Activated CD4-positive, alpha-beta T cell treated with anti-CD3 and anti-CD28 coated beads, Interleukin-2, amount 10 ng/mL, durations not matched to agents 24 days and 14 days (primary cell): ENCODE data around the gene JAML. TPM values are rescaled to one million over a fixed set of nuclear protein-coding genes. Genes with fewer than 3 reads are reported as not detected.

Experiments
- DNase-seq: peaks from one replicate; pipeline ENCODE4 v3.0.0; 2022
- H3K27ac Mint-ChIP-seq: one replicate; pipeline ENCODE4 v1.8.0; 2022; ENCODE audit warnings: mild to moderate bottlenecking, mixed read lengths
- H3K27me3 Mint-ChIP-seq: one replicate; pipeline ENCODE4 v1.8.0; 2022; ENCODE audit warnings: mixed read lengths
- H3K36me3 Mint-ChIP-seq: one replicate; pipeline ENCODE4 v1.8.0; 2022; ENCODE audit warnings: low read depth, mild to moderate bottlenecking, mixed read lengths
- H3K4me1 Mint-ChIP-seq: one replicate; pipeline ENCODE4 v1.8.0; 2021; ENCODE audit warnings: mixed read lengths
- H3K4me3 Mint-ChIP-seq: one replicate; pipeline ENCODE4 v1.8.0; 2022; ENCODE audit warnings: mild to moderate bottlenecking, moderate library complexity, mixed read lengths
- H3K9me3 Mint-ChIP-seq: one replicate; pipeline ENCODE4 v1.8.0; 2021; ENCODE audit warnings: mixed read lengths
- intact Hi-C: fragments of 100-400 bp; cut with micrococcal nuclease; formaldehyde crosslinking; loops from one replicate; pipeline ENCODE4 v1.15.1; 2023
- total RNA-seq: library from RNA; stranded (reverse); gene quantifications from 2 replicates; pipeline ENCODE4 v1.2.3, GENCODE V29; 2022

JAML gene
- total RNA-seq, 1 donor from 2014 or later, result 318 TPM

GRCh38 chr11:118145285-118146227, 79.3 kb downstream of the JAML start:
- intact Hi-C loops, result loop anchor here (1.0 to 5.0 kb wide), 6 partner anchors 26 to 466 kb away; partner anchors contain the start of genes CD3D and CD3G
- Mint-ChIP-seq H3K27me3 (peaks cover 73% of the 10 kb centered on the region), H3K27ac (peak overlapping the region; percentile 38), H3K4me3 (peak overlapping the region; percentile 86), H3K9me3 (no peaks in the 10 kb centered on the region), H3K36me3 (no peaks in the 10 kb centered on the region), H3K4me1 (peaks cover 19% of the 10 kb centered on the region)
- DNase-seq, result peak; percentile 97

GRCh38 chr11:118144301-118145268, 80.2 kb downstream of the JAML start:
- no peak for DNase-seq
- Mint-ChIP-seq H3K27me3 (peaks cover 72% of the 10 kb centered on the region), H3K36me3 (no peaks in the 10 kb centered on the region), H3K4me1 (peaks cover 19% of the 10 kb centered on the region), H3K4me3 (no peak overlapping the region), H3K9me3 (no peaks in the 10 kb centered on the region), H3K27ac (no peak overlapping the region)
- intact Hi-C loops, result loop anchor here (1.0 to 5.0 kb wide), 5 partner anchors 27 to 467 kb away; partner anchors contain the start of genes CD3D and CD3G

Other genes with a start within 250 kb of the JAML start
- gene IL10RA, start 238.6 kb downstream of the JAML start, total RNA-seq, result 86.6 and 89.9 TPM in 2 replicates
- not detected in 2 replicates for gene TMPRSS4, start 147.9 kb downstream of the JAML start, total RNA-seq
- 0.14 and 0.28 TPM in 2 replicates for gene SMIM35, start 138.0 kb downstream of the JAML start, total RNA-seq
- gene SCN4B, start 72.2 kb downstream of the JAML start, total RNA-seq, result 0.07 and 0.36 TPM in 2 replicates
- 0.02 and 0.05 TPM in 2 replicates for gene SCN2B, start 48.4 kb downstream of the JAML start, total RNA-seq
- gene MPZL3, start 27.4 kb upstream of the JAML start, total RNA-seq, result 64.6 and 65.4 TPM in 2 replicates
- gene MPZL2, start 39.3 kb upstream of the JAML start, total RNA-seq, result 18.5 and 19.3 TPM in 2 replicates
- gene CD3E, start 79.7 kb upstream of the JAML start, total RNA-seq, result 571 TPM in 2 replicates
- 381 and 400 TPM in 2 replicates for gene CD3D, start 117.7 kb upstream of the JAML start, total RNA-seq
- gene CD3G, start 119.3 kb upstream of the JAML start, total RNA-seq, result 143 and 145 TPM in 2 replicates
- 46.3 and 47.9 TPM in 2 replicates for gene UBE4A, start 134.6 kb upstream of the JAML start, total RNA-seq
- gene ATP5MG, start 176.6 kb upstream of the JAML start, total RNA-seq, result 220 and 228 TPM in 2 replicates
- gene KMT2A, start 211.5 kb upstream of the JAML start, total RNA-seq, result 70.7 and 73.2 TPM in 2 replicates